Colonic mucosa (tissue), 4 donors: ENCODE results near the gene NAA40. TPM values are rescaled to one million over a fixed set of nuclear protein-coding genes. Genes with fewer than 3 reads are reported as not detected.
A peak's percentile ranks its signal among the peaks of the same experiment; 100 is the strongest.

Experiments
- DNase-seq: peaks from one replicate; pipeline ENCODE4 v3.0.0-alpha.2; 2020
- H3K27ac ChIP-seq: fragments of 200-600 bp; one replicate; pipeline ENCODE4 v1.8.0; 2021
- H3K27me3 ChIP-seq: fragments of 200-600 bp; one replicate; pipeline ENCODE4 v1.8.0; 2021
- H3K36me3 ChIP-seq: fragments of 200-600 bp; one replicate; pipeline ENCODE4 v1.8.0; 2021
- H3K4me1 ChIP-seq: fragments of 200-600 bp; one replicate; pipeline ENCODE4 v1.8.0; 2021; ENCODE audit warnings: mild to moderate bottlenecking
- H3K4me3 ChIP-seq: fragments of 200-600 bp; one replicate; pipeline ENCODE4 v1.8.0; 2021
- H3K9ac ChIP-seq, 2 donors: one replicate each; pipeline ENCODE4 v1.7.0; 2013; ENCODE audit warnings: control low read depth in 2 of 2, low read depth in 2 of 2, low read length in 2 of 2
- H3K9me3 ChIP-seq: fragments of 200-600 bp; one replicate; pipeline ENCODE4 v1.8.0; 2021
- intact Hi-C: fragments of 100-400 bp; cut with DNase I; formaldehyde crosslinking; loops from one replicate; pipeline ENCODE4 v1.14.1; 2022
- total RNA-seq, 2 donors: library from RNA; stranded (reverse); fragmentation: NEBNext Ultra II Directional in 1 of 2; extraction: Animal tissue kit (Norgen Biotek cat#: 25700) in 1 of 2; gene quantifications; one replicate each; pipeline ENCODE4 v1.2.1, GENCODE V29; 2021
- TF ChIP-seq, protein P1 (sequence below): fragments of 200-600 bp; IDR thresholded peaks from one replicate; pipeline ENCODE4 v1.8.0; 2022; ENCODE audit warnings: antibody characterized with exemption, mild to moderate bottlenecking
- donor health status: healthy.
- donor health status: DM: no; HTN: no; CAD: no.
- donor health status: DM: no; HTN: no; CAD: no.

Gene NAA40
- total RNA-seq, 2 donors from 2014 or later, result 20.5 to 32.9 TPM

DNA sequence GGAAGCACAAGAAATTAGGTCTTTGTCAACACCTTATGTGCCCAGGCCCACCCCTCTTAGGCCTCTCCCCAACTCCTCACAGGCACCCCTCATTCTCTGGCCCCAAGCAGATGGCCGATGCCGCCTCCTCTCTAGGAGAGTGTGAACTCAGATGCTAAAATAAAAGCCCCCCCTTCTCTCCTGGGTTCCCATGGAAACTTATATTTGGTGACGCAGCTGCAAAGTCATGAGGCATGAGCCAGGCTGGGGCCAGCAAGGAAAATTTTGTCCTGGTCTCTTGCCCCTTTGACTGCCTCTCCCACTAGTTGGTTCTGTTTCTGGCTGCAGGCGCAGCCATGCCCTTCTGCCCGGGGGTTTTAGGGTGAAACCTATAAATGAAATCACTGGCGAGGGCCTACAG, 33.6 kb upstream of the NAA40 start:
- H3K27ac ChIP-seq, result no peak overlapping the region
- DNase-seq, result no peak
- intact Hi-C loops, result loop anchor here (5.0 kb wide), 1 partner anchor 68 kb away; the partner anchor contains the start of gene MARK2
- TF ChIP-seq, protein P1, sequence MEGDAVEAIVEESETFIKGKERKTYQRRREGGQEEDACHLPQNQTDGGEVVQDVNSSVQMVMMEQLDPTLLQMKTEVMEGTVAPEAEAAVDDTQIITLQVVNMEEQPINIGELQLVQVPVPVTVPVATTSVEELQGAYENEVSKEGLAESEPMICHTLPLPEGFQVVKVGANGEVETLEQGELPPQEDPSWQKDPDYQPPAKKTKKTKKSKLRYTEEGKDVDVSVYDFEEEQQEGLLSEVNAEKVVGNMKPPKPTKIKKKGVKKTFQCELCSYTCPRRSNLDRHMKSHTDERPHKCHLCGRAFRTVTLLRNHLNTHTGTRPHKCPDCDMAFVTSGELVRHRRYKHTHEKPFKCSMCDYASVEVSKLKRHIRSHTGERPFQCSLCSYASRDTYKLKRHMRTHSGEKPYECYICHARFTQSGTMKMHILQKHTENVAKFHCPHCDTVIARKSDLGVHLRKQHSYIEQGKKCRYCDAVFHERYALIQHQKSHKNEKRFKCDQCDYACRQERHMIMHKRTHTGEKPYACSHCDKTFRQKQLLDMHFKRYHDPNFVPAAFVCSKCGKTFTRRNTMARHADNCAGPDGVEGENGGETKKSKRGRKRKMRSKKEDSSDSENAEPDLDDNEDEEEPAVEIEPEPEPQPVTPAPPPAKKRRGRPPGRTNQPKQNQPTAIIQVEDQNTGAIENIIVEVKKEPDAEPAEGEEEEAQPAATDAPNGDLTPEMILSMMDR, result no peak
- no peaks in the 10 kb centered on the region for H3K9me3 ChIP-seq
- no peak overlapping the region for H3K4me3 ChIP-seq
- H3K36me3 ChIP-seq, result peaks cover 48% of the 10 kb centered on the region
- H3K4me1 ChIP-seq, result no peaks in the 10 kb centered on the region
- H3K27me3 ChIP-seq, result no peaks in the 10 kb centered on the region
- no peak overlapping the region for H3K9ac ChIP-seq

DNA sequence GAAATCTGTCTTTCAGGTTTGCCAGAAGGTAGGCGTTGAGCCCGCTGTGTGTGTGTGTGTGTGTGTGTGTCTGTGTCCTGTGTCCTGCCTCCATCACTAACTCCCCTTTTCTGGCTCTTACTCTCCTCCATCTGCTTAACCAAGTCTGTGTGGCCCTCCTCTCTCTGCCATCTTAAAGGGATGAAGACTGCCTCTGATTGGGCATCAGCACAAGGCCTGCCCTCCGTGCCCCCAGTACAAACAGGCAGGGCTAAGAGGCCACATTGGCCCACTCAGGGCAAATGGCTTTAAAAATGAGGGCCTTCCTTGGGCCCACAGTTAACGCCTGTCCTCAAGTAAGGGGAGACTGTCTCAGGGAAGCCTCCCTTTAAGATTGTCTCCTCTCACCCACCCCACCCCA, 32.7 kb upstream of the NAA40 start:
- Histone ChIP-seq H3K27ac (no peak overlapping the region), H3K9me3 (no peaks in the 10 kb centered on the region), H3K9ac (no peak overlapping the region), H3K36me3 (peaks cover 40% of the 10 kb centered on the region), H3K4me1 (no peaks in the 10 kb centered on the region), H3K4me3 (no peak overlapping the region), H3K27me3 (no peaks in the 10 kb centered on the region)
- intact Hi-C loops, result loop anchor here (5.0 kb wide), 1 partner anchor 69 kb away; the partner anchor contains the start of gene MARK2
- no peak for DNase-seq
- TF ChIP-seq, protein P1, result no peak

- no peak overlapping the region for H3K27ac ChIP-seq
- no peaks in the 10 kb centered on the region for H3K27me3 ChIP-seq
- no peaks in the 10 kb centered on the region for H3K9me3 ChIP-seq
- no peak for DNase-seq
- no peak overlapping the region for H3K4me3 ChIP-seq
- intact Hi-C loops, result loop anchor here (5.0 kb wide), 1 partner anchor 69 kb away; the partner anchor contains the start of gene MARK2
- H3K36me3 ChIP-seq, result peaks cover 40% of the 10 kb centered on the region
- H3K4me1 ChIP-seq, result no peaks in the 10 kb centered on the region
- TF ChIP-seq, protein P1, result peak; percentile 25
- no peak overlapping the region for H3K9ac ChIP-seq
Observed at GRCh38 chr11:63906585-63906984, 32.2 kb upstream of the NAA40 start.

DNA sequence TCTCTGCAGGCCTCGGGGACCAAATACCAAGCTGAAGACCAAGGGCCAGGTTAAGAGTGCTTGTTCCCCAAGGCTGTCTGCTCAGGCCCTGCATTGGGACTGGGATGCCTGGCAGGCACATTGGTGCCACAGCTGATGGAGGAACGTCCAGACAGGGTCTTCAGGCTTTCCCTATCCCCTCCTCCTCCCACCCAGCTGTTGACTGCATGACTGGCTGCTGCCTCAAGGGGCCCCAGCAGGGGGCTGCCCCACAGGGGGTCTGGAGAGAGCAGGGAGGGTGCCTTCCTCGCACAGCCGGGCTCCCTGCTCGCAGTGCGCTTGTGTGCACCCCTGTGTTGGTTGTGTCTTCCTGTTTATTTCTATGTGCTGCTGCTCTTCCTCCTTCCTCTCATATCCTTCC, 31.7 kb upstream of the NAA40 start:
- no peaks in the 10 kb centered on the region for H3K4me1 ChIP-seq
- TF ChIP-seq, protein P1, result no peak
- intact Hi-C loops, result loop anchor here (5.0 kb wide), 1 partner anchor 70 kb away; the partner anchor contains the start of gene MARK2
- H3K9me3 ChIP-seq, result no peaks in the 10 kb centered on the region
- H3K27ac ChIP-seq, result no peak overlapping the region
- no peak overlapping the region for H3K9ac ChIP-seq
- peaks cover 40% of the 10 kb centered on the region for H3K36me3 ChIP-seq
- H3K27me3 ChIP-seq, result no peaks in the 10 kb centered on the region
- H3K4me3 ChIP-seq, result no peak overlapping the region
- no peak for DNase-seq

DNA sequence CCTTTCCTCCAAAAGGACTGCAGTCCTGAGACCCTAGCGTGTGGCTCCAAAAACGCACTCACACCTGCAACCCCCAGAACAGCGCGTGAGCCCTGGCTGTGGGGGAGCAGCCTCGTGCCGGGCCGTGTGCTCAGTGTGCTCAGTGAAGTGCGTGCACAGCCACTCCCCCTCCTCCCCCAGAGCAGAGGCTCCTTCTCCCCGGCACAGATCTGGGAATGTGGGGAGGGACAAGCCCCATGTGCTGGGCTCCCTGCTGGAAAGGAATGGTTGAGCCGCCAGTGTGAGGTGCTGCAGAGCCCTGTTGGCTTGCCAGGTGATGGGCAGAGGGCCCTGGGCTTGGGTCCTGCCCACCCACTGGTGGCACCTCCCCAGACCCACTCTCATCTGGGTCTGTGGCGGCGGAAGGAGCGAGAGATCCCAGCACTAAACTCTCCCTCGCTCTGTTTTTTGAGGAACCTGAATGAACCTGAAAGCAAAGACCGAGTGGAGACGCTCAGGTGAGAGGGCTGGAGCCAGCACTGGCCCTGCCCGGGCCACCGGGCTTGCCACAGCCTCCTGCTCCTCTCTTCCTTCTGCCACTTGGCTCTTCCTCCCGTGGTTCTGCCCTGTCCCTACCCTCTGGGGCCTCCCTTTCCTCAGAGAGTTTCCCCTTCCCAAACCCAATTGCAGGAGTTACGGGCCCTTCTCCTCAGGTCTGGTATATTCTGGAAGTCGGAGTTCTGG, 30.8 kb upstream of the NAA40 start:
- peaks cover 31% of the 10 kb centered on the region for H3K36me3 ChIP-seq
- no peaks in the 10 kb centered on the region for H3K9me3 ChIP-seq
- no peaks in the 10 kb centered on the region for H3K4me1 ChIP-seq
- H3K4me3 ChIP-seq, result no peak overlapping the region
- intact Hi-C loops, result loop anchor here (5.0 kb wide), 1 partner anchor 71 kb away; the partner anchor contains the start of gene MARK2
- no peak overlapping the region for H3K27ac ChIP-seq
- DNase-seq, result no peak
- TF ChIP-seq, protein P1, result no peak
- no peaks in the 10 kb centered on the region for H3K27me3 ChIP-seq
- H3K9ac ChIP-seq, result no peak overlapping the region
